ENCODE measurements around the gene GABBR2.
A peak's percentile ranks its signal among the peaks of the same experiment; 100 is the strongest.

GABBR2 gene

GRCh38 chr9:98442114-98442513, 266.6 kb downstream of the GABBR2 start:
- DNase-seq (ENCODE audit: low spot score) = no peak

GRCh38 chr9:98438666-98439065, 270.1 kb downstream of the GABBR2 start:
- DNase-seq (ENCODE audit: low spot score) = no peak

GRCh38 chr9:98437458-98438034, 271.2 kb downstream of the GABBR2 start:
- no peak for DNase-seq (ENCODE audit: low spot score)

DNA sequence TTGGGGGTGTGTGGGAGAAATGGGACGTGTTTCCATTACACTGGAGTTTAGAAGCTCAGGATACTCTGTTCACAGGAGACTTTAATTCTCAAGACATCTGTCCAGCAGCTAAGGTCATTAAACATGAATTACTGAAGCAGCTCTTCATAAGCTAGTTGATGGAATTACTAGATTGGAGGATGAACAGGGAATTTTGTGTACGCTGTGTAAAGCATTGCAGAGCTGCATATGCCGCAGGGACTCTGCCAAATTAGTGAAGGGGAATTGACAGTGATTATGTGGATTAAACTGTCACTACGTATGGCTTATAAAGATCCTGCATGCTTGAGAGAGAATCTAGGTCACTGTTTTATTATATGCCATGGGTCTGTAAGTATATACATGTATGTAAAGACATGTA, 275.8 kb downstream of the GABBR2 start:
- no peak for DNase-seq (ENCODE audit: low spot score)

- DNase-seq (ENCODE audit: low spot score) = no peak
Observed at GRCh38 chr9:98432134-98432533, 276.6 kb downstream of the GABBR2 start.

GRCh38 chr9:98430535-98431292, 278.0 kb downstream of the GABBR2 start:
- peak; percentile 11 for DNase-seq (ENCODE audit: low spot score)

GRCh38 chr9:98429613-98430012, 279.1 kb downstream of the GABBR2 start:
- peak; percentile 46 for DNase-seq (ENCODE audit: low spot score)

- DNase-seq (ENCODE audit: low spot score) = no peak
Observed at GRCh38 chr9:98428454-98428853, 280.3 kb downstream of the GABBR2 start.

- no peak for DNase-seq (ENCODE audit: low spot score)
Observed at GRCh38 chr9:98427491-98427890, 281.2 kb downstream of the GABBR2 start.

GRCh38 chr9:98425079-98425478, 283.7 kb downstream of the GABBR2 start:
- no peak for DNase-seq (ENCODE audit: low spot score)

DNA sequence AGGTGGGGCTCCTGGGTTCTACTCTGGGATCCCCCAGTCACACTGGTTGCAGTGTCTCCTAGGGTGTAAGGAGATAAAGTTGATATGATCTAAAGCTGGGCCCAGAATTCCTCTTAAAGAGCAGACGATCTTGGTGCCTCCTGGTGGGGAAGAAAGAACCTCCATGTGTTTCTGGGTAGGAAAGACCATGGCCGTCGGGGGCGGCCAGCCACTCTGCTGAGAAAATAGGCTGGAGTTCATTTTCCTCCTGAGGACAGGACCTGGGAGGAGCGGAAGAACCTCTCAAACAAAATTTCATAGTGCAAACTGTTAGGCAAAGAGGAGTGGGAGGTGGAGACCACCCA, 289.5 kb downstream of the GABBR2 start:
- DNase-seq (ENCODE audit: low spot score) = no peak

DNA sequence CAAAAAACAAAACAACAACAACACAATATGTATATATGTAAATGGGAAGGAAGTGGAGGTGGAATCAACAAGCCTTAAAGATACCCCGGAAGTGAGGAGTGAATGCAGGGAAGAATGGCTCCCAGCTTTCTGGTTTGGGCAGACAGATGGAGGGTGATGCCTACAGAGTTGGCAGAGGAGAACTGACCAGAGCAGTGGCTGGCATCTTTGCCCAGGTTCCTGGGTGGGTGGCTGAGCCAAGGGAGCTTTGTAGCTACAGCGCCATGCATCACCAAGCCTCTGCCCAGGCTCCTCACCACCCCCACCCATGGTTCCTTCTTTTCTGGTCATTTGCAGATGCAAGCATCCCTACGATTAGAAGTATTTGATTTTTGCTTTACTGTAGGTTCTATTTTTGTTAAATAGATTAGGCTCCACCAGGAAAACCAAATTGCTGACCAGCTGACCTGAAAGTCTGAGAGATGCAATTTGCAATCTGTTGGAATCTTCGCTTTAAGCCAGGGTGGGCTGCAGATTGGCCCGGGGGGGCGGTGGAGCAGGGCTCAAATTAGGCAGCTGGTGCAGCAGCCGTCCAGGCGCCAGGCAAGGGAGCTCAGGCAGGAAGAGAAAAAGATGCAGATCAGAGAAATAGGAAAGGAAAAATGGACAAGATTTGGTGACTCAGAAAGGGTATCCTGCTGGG, 290.0 kb downstream of the GABBR2 start:
- DNase-seq (ENCODE audit: low spot score) = no peak

DNA sequence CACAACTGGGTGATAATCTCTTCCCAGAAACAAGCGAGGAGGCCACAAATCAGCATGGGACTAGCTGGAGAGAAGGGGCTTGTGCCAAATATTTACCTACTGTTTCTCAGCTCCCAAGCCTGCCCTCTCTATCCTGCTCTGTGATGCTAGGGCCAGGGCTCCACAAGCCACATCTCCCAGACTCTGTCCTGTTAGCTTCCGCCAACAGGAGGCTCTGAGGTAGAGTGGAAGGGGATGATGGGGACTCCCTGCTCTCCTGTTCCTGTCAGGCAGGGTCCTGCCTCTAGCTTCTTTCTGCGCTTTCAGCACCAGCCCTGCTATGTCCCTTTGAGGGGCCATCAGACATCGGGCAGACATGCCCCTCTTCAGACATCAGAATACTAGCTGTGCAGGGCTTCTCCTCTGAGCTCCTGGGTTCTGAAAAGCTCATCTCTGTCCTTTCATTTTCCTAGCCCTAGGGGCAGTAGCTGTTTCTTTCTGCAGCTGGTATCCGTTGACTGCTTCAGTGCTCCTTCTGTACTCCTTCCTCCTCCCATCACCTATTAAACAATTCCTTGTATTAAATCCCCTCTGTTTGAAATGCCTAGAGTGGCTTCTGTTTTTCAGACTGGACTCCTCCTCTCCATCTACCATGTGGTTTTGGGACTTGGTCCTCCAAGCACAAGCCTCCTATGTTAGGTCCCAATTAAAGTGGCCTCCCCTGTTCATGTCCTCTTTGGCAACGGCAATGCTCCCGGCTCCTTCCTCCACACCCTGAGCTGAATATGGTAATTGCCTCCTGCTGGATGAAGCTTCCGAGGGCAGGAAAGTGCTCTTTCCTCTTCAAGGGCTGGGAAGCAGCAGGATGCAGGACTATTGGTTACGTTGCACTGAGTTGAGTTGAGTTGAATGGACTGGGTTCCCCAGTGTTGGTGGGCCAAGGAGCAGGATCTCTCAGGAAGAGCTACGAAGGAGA, 292.2 kb downstream of the GABBR2 start:
- DNase-seq (ENCODE audit: low spot score) = no peak

DNA sequence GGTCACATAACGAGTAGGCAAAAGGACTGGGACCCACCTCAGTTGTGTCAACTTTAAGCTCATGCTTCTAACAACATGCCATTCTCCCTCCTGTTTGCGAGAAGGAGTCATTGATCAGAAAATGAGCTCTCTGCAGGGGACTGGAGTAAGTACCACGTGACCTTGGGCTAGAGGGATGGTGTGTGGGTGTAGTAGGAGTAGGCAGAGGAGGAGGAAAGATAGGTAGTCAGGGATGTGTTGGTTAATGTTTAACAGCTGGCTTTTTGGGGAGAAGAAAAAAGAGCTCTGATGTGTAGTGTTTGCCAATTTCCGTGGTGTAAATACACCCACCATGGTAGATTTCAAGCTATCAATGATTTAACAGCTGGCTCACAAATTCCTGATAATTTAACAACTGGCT, 293.0 kb downstream of the GABBR2 start:
- DNase-seq (ENCODE audit: low spot score) = no peak

- DNase-seq (ENCODE audit: low spot score) = no peak
Observed at GRCh38 chr9:98413084-98413483, 295.7 kb downstream of the GABBR2 start.

DNA sequence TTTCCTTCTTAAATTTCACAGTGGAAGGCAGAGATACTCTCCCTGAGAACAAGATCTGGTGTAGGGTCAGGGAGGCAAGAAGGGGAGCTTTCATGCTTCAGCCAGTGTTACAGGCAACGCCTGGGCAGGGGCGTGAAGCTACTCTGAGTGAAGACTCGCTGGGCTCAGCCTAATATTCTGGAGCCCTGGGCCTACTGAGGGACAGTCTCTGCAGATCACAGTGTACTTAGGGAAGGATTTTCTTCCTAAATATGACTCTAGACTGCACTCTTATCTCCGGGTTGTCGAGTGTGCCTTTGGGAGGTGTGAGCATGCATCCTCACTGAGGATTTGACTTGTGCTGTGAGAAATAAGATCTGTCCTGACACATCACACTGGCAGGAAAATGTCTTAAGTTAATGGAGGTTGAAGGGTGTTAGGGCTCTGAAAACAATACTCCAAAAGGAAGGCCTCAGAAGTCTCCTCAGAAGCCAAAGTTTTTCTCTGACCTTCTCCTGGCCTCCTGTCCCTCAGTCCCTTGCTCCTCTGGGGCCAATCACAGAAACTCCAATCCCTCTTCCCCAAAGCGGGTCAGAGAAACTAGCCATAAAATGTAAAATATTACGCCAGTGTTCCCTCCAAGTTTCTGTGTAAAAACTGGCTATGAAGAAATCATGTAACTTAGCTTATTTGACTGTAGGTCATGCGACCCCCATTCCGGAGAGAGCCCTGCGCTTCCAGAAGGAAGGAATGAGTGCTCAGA, 296.5 kb downstream of the GABBR2 start:
- DNase-seq (ENCODE audit: low spot score) = no peak

DNA sequence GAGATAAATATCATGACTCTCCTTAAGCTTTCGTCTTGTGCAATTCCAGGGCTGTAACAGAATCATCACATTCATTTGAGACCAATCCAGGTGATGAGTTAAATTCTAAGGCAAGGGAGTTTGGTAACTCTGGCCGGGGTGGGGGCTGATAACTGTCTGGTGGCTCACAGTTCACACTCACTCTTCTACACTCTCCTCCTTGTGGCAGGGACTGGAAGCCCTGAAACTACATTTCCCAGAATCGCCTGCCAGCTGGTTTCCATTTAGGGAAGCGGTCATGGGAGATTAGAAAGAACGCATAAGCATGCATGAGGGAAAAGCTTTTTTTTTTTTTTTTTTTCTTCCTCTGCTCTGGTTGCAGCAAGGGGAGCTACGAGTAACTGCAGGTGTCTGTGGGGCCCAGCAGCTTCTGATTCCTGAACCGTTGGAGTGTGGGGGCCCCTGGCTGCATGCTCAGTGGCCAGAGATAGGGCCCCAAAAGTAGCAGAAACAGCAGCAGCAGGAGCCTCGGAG, 298.5 kb downstream of the GABBR2 start:
- peak; percentile 73 for DNase-seq (ENCODE audit: low spot score)

DNA sequence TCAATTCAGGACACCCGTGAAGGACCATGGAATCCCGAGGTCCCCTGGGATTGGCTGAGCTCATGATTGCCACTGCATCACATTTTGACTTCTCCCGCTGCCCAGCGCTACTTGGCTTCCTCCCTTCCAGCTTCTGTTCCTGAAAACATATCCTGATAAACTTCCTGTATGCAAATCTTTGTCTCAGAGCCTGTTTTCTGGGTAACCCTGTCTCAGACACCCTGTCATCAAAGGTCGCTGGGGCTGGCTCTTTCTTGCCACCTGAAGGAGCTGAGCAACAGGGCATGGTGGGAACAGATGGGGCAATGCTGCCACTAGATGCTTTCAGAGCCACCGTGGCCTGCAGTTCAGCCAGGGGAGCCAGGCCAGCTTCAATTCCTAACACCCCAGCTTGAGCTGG, 299.0 kb downstream of the GABBR2 start:
- DNase-seq (ENCODE audit: low spot score) = no peak

- no peak for DNase-seq (ENCODE audit: low spot score)
Observed at GRCh38 chr9:98406469-98406868, 302.3 kb downstream of the GABBR2 start.

DNA sequence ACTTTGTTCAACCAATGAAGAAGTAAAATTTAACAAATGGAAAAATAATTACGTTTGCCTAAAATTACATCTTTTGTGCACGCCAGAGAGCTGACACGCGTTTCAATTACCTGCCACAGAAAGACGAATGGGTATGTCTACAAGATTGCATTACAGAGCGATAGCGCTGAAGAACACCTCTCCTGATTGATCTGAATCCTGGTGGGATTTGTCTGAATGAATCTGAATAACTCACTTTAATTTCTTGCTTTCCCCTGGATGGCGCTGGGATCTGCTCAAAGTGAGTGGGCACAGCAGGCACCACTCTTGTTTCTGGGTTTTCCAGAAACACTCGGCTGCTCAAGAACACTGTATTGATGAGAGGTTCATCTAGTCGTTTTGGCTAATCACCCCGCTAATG, 304.5 kb downstream of the GABBR2 start:
- DNase-seq (ENCODE audit: low spot score) = no peak

- no peak for DNase-seq (ENCODE audit: low spot score)
Observed at GRCh38 chr9:98403715-98404114, 305.0 kb downstream of the GABBR2 start.
